Measurements from ENCODE around the gene DGKB. TPM values are rescaled to one million over a fixed set of nuclear protein-coding genes. Genes with fewer than 3 reads are reported as not detected.

DGKB gene
- polyA plus RNA-seq, 1 donor (not counting 4 experiments of a cell fraction or from before 2014, with no cell fraction given): 0.01 TPM

GRCh38 chr7:14747701-14748100 lies 154.8 kb downstream of the DGKB start:
- H3K9me1 ChIP-seq (ENCODE audit: control insufficient read depth, extremely low read depth, insufficient read depth, low read length): no peaks in the 10 kb centered on the region
- dilution Hi-C loops (cut with MboI; ENCODE audit: extremely low pct_ligation_motif_present, low sequenced_read_pairs): no loop called here
- no peak overlapping the region for H3K27ac ChIP-seq (ENCODE audit: control insufficient read depth, insufficient read depth, low read length)

GRCh38 chr7:14745076-14745475 lies 157.5 kb downstream of the DGKB start:
- Histone ChIP-seq H3K9me3 (ENCODE audit: control insufficient read depth, low read depth, low read length) (no peaks in the 10 kb centered on the region), H2AFZ (ENCODE audit: control insufficient read depth, low read length) (no peak overlapping the region), H3K36me3 (ENCODE audit: control insufficient read depth in 2 of 2, extremely low read depth in 1 of 2, insufficient read depth in 2 of 2, low read length in 2 of 2) (no peaks in the 10 kb centered on the region), H4K20me1 (ENCODE audit: control insufficient read depth, extremely low read depth, insufficient read depth, low read length) (no peaks in the 10 kb centered on the region), H3K4me3 (ENCODE audit: control insufficient read depth in 2 of 3, extremely low read depth in 1 of 3, insufficient read depth in 2 of 3, low read depth in 1 of 3, low read length in 3 of 3) (no peak overlapping the region), H3K79me2 (ENCODE audit: control insufficient read depth, insufficient read depth, low read length) (no peaks in the 10 kb centered on the region), H3K9me1 (ENCODE audit: control insufficient read depth, extremely low read depth, insufficient read depth, low read length) (no peaks in the 10 kb centered on the region), H3K27ac (ENCODE audit: control insufficient read depth, insufficient read depth, low read length) (no peak overlapping the region), H3K27me3 (ENCODE audit: control insufficient read depth, extremely low read depth, insufficient read depth, low read length) (no peaks in the 10 kb centered on the region), H3K4me1 (ENCODE audit: control insufficient read depth, extremely low read depth, insufficient read depth, low read length) (peaks cover 2% of the 10 kb centered on the region), H3K4me2 (ENCODE audit: control insufficient read depth, extremely low read depth, insufficient read depth, low read depth, low read length) (no peak overlapping the region), H3K9ac (ENCODE audit: control insufficient read depth, extremely low read depth, insufficient read depth, low read length) (no peak overlapping the region)
- TF ChIP-seq CTCF (optimal IDR thresholded peaks at IDR 0.05 in 1 of 3, IDR thresholded peaks at IDR 0.05 in 1 of 3, conservative IDR thresholded peaks at IDR 0.05 in 1 of 3; ENCODE audit: extremely low read depth in 1 of 3, insufficient read depth in 2 of 3, low read length in 3 of 3) (no peak), EZH2 (IDR thresholded peaks at IDR 0.05; ENCODE audit: low read length) (no peak)
- dilution Hi-C loops (cut with MboI; ENCODE audit: extremely low pct_ligation_motif_present, low sequenced_read_pairs): no loop called here
- DNase-seq (ENCODE audit: low read depth, low spot score): no peak
- no peak for FAIRE-seq

More at GRCh38 chr7:14747701-14748100, 154.8 kb downstream of the DGKB start:
- H4K20me1 ChIP-seq (ENCODE audit: control insufficient read depth, extremely low read depth, insufficient read depth, low read length): no peaks in the 10 kb centered on the region
- no peak overlapping the region for H2AFZ ChIP-seq (ENCODE audit: control insufficient read depth, low read length)
- H3K4me1 ChIP-seq (ENCODE audit: control insufficient read depth, extremely low read depth, insufficient read depth, low read length): peaks cover 2% of the 10 kb centered on the region
- H3K27me3 ChIP-seq (ENCODE audit: control insufficient read depth, extremely low read depth, insufficient read depth, low read length): no peaks in the 10 kb centered on the region
- no peaks in the 10 kb centered on the region for H3K9me3 ChIP-seq (ENCODE audit: control insufficient read depth, low read depth, low read length)
- no peak overlapping the region for H3K9ac ChIP-seq (ENCODE audit: control insufficient read depth, extremely low read depth, insufficient read depth, low read length)
- DNase-seq (ENCODE audit: low read depth, low spot score): no peak
- no peak for TF ChIP-seq CTCF (optimal IDR thresholded peaks at IDR 0.05 in 1 of 3, IDR thresholded peaks at IDR 0.05 in 1 of 3, conservative IDR thresholded peaks at IDR 0.05 in 1 of 3; ENCODE audit: extremely low read depth in 1 of 3, insufficient read depth in 2 of 3, low read length in 3 of 3)
- no peak for TF ChIP-seq EZH2 (IDR thresholded peaks at IDR 0.05; ENCODE audit: low read length)
- FAIRE-seq: no peak
- H3K79me2 ChIP-seq (ENCODE audit: control insufficient read depth, insufficient read depth, low read length): no peaks in the 10 kb centered on the region
- no peak overlapping the region for H3K4me3 ChIP-seq (ENCODE audit: control insufficient read depth in 2 of 3, extremely low read depth in 1 of 3, insufficient read depth in 2 of 3, low read depth in 1 of 3, low read length in 3 of 3)
- no peaks in the 10 kb centered on the region for H3K36me3 ChIP-seq (ENCODE audit: control insufficient read depth in 2 of 2, extremely low read depth in 1 of 2, insufficient read depth in 2 of 2, low read length in 2 of 2)
- no peak overlapping the region for H3K4me2 ChIP-seq (ENCODE audit: control insufficient read depth, extremely low read depth, insufficient read depth, low read depth, low read length)

All from keratinocyte (primary cell).